ENCODE data around the gene ASL.
"Not testable (repeated sequence)": the region's sequence is repeated elsewhere in the genome, so short reads cannot be mapped to it uniquely, and the experiment has no call there.

Gene ASL

GRCh38 chr7:66036382-66036781 is 39.2 kb upstream of the ASL start:
- TF ChIP-seq SPI1 (IDR thresholded peaks at IDR 0.05; ENCODE audit: borderline replicate concordance, low read depth) (no peak), POLR2AphosphoS5 (IDR thresholded peaks at IDR 0.05; ENCODE audit: low read depth) (no peak), CTCF (IDR thresholded peaks at IDR 0.05; ENCODE audit: insufficient read depth, low read length) (no peak), GABPA (IDR thresholded peaks at IDR 0.05; ENCODE audit: low read depth) (no peak)
- TF ChIP-seq, protein P1, sequence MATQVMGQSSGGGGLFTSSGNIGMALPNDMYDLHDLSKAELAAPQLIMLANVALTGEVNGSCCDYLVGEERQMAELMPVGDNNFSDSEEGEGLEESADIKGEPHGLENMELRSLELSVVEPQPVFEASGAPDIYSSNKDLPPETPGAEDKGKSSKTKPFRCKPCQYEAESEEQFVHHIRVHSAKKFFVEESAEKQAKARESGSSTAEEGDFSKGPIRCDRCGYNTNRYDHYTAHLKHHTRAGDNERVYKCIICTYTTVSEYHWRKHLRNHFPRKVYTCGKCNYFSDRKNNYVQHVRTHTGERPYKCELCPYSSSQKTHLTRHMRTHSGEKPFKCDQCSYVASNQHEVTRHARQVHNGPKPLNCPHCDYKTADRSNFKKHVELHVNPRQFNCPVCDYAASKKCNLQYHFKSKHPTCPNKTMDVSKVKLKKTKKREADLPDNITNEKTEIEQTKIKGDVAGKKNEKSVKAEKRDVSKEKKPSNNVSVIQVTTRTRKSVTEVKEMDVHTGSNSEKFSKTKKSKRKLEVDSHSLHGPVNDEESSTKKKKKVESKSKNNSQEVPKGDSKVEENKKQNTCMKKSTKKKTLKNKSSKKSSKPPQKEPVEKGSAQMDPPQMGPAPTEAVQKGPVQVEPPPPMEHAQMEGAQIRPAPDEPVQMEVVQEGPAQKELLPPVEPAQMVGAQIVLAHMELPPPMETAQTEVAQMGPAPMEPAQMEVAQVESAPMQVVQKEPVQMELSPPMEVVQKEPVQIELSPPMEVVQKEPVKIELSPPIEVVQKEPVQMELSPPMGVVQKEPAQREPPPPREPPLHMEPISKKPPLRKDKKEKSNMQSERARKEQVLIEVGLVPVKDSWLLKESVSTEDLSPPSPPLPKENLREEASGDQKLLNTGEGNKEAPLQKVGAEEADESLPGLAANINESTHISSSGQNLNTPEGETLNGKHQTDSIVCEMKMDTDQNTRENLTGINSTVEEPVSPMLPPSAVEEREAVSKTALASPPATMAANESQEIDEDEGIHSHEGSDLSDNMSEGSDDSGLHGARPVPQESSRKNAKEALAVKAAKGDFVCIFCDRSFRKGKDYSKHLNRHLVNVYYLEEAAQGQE (IDR thresholded peaks at IDR 0.05; ENCODE audit: insufficient replicate concordance, low read depth): no peak
- H3K4me3 ChIP-seq (replicated peaks; ENCODE audit: insufficient read depth, low read length): no peak overlapping the region
- no peak for DNase-seq (ENCODE audit: low read depth in 1 of 2, low spot score in 1 of 2)
- no peak overlapping the region for H3K27ac ChIP-seq (replicated peaks)
- H3K27me3 ChIP-seq (ENCODE audit: insufficient read depth, poor library complexity, severe bottlenecking): no peaks in the 10 kb centered on the region

DNA sequence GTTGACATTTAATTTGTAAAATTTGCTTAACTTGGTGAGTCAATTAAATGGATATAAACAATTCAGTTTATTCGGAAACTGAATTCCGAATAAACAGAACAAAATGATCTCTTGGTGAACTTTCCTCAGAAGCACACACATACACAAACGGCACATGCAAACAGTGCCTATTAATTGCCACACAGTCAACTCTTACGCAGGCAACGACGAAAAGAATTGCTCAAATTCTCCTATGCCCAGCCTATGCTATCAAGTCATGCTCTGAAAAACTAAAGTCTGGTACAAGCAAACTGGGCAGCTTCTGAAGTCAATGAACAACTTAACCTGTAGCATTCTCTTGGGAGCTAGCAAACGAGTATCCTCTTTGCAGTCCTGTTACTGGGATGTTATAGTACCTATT is 38.8 kb upstream of the ASL start:
- TF ChIP-seq GABPA (IDR thresholded peaks at IDR 0.05; ENCODE audit: low read depth): no peak
- Histone ChIP-seq H3K27me3 (ENCODE audit: insufficient read depth, poor library complexity, severe bottlenecking) (no peaks in the 10 kb centered on the region), H3K4me3 (replicated peaks; ENCODE audit: insufficient read depth, low read length) (no peak overlapping the region), H3K27ac (replicated peaks) (no peak overlapping the region)
- DNase-seq (ENCODE audit: low read depth in 1 of 2, low spot score in 1 of 2): peak in 1 of 2 experiments; percentile 47

- Histone ChIP-seq H3K27ac (replicated peaks) (no peak overlapping the region), H3K4me3 (replicated peaks; ENCODE audit: insufficient read depth, low read length) (no peak overlapping the region), H3K27me3 (ENCODE audit: insufficient read depth, poor library complexity, severe bottlenecking) (no peaks in the 10 kb centered on the region)
- TF ChIP-seq CTCF (IDR thresholded peaks at IDR 0.05; ENCODE audit: insufficient read depth, low read length) (no peak), GABPA (IDR thresholded peaks at IDR 0.05; ENCODE audit: low read depth) (no peak), POLR2AphosphoS5 (IDR thresholded peaks at IDR 0.05; ENCODE audit: low read depth) (no peak), SPI1 (IDR thresholded peaks at IDR 0.05; ENCODE audit: borderline replicate concordance, low read depth) (no peak)
- TF ChIP-seq, protein P1 (IDR thresholded peaks at IDR 0.05; ENCODE audit: insufficient replicate concordance, low read depth): no peak
- no peak for DNase-seq (ENCODE audit: low read depth in 1 of 2, low spot score in 1 of 2)
These were observed 36.4 kb upstream of the ASL start for GRCh38 chr7:66039094-66039670.

GRCh38 chr7:66043681-66044497 is 31.7 kb upstream of the ASL start:
- DNase-seq (ENCODE audit: low read depth in 1 of 2, low spot score in 1 of 2): peak; percentile 20 to 59
- Histone ChIP-seq H3K4me3 (replicated peaks; ENCODE audit: insufficient read depth, low read length) (peak overlapping the region; percentile 20), H3K27me3 (ENCODE audit: insufficient read depth, poor library complexity, severe bottlenecking) (no peaks in the 10 kb centered on the region), H3K27ac (replicated peaks) (no peak overlapping the region)
- TF ChIP-seq, protein P1 (IDR thresholded peaks at IDR 0.05; ENCODE audit: insufficient replicate concordance, low read depth): no peak

DNA sequence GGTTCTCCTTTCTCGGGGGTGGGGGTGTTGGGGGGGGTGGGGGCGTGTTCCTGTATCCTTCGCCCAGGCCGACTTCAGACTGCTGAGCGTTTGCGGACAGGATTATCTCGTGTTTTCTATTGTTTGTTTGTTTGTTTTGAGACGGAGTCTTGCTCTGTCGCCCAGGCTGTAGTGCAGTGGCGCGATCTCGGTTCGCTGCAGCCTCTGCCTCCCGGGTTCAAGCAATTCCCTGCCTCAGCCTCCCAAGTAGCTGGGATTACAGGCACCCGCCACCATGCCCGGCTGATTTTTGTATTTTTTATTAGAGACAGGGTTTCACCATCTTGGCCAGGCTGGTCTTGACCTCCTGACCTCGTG is 31.1 kb upstream of the ASL start:
- peak overlapping the region; percentile 20 for H3K4me3 ChIP-seq (replicated peaks; ENCODE audit: insufficient read depth, low read length)
- not testable (repeated sequence) for H3K27me3 ChIP-seq (ENCODE audit: insufficient read depth, poor library complexity, severe bottlenecking); H3K27ac ChIP-seq (replicated peaks); DNase-seq (ENCODE audit: low read depth in 1 of 2, low spot score in 1 of 2)
